Mesendoderm (in vitro differentiated cells): ENCODE results near the gene HCRTR2.

Experiments used
- DNase-seq: peaks from one replicate; pipeline ENCODE4 v3.0.0; 2013
- H2AK5ac ChIP-seq: 2 replicates; pipeline ENCODE4 v1.6.1; 2013; ENCODE audit warnings: low read length, inconsistent platforms
- H2BK120ac ChIP-seq: 2 replicates; pipeline ENCODE4 v1.6.1; 2013; ENCODE audit warnings: low read depth, mild to moderate bottlenecking, low read length, moderate library complexity, mixed read lengths
- H2BK15ac ChIP-seq: replicated peaks from 2 replicates; pipeline ENCODE4 v1.6.1; 2013; ENCODE audit warnings: low read depth, mild to moderate bottlenecking, moderate library complexity
- H2BK5ac ChIP-seq: 2 replicates; pipeline ENCODE4 v1.6.1; 2013; ENCODE audit warnings: low read length, inconsistent platforms
- H3K18ac ChIP-seq: 2 replicates; pipeline ENCODE4 v1.6.1; 2013; ENCODE audit warnings: mild to moderate bottlenecking, low read length, mixed read lengths
- H3K23ac ChIP-seq: one replicate; pipeline ENCODE4 v1.6.1; 2013; ENCODE audit warnings: low read length
- H3K27ac ChIP-seq: 2 replicates; pipeline ENCODE4 v1.5.1; 2013; ENCODE audit warnings: low read depth, mild to moderate bottlenecking, inconsistent platforms, low read length, moderate library complexity
- H3K27me3 ChIP-seq: 2 replicates; pipeline ENCODE4 v1.6.1; 2013; ENCODE audit warnings: low read length, control low read depth, mild to moderate bottlenecking, inconsistent platforms; ENCODE audit not compliant: insufficient read depth, poor library complexity
- H3K36me3 ChIP-seq: 2 replicates; pipeline ENCODE4 v1.6.1; 2013; ENCODE audit warnings: low read length, inconsistent platforms; ENCODE audit not compliant: control insufficient read depth, insufficient read depth
- H3K4ac ChIP-seq: one replicate; pipeline ENCODE4 v1.6.1; 2013; ENCODE audit warnings: low read depth, mild to moderate bottlenecking, low read length, moderate library complexity
- H3K4me1 ChIP-seq: 2 replicates; pipeline ENCODE4 v1.6.1; 2013; ENCODE audit warnings: low read depth, low read length, inconsistent platforms; ENCODE audit not compliant: control insufficient read depth
- H3K4me2 ChIP-seq: 2 replicates; pipeline ENCODE4 v1.6.1; 2013; ENCODE audit warnings: low read length
- H3K4me3 ChIP-seq: 2 replicates; pipeline ENCODE4 v1.5.1; 2013; ENCODE audit warnings: mild to moderate bottlenecking, low read length
- H3K56ac ChIP-seq: one replicate; pipeline ENCODE4 v1.6.1; 2013; ENCODE audit warnings: low read length
- H3K79me1 ChIP-seq: 2 replicates; pipeline ENCODE4 v1.6.1; 2013; ENCODE audit warnings: low read length, inconsistent platforms
- H3K79me2 ChIP-seq: 2 replicates; pipeline ENCODE4 v1.6.1; 2013; ENCODE audit warnings: mild to moderate bottlenecking, low read length; ENCODE audit not compliant: control insufficient read depth, insufficient read depth
- H3K9ac ChIP-seq: 2 replicates; pipeline ENCODE4 v1.6.1; 2013; ENCODE audit warnings: low read length, inconsistent platforms
- H4K5ac ChIP-seq: one replicate; pipeline ENCODE4 v1.6.1; 2013; ENCODE audit warnings: low read length
- H4K8ac ChIP-seq: one replicate; pipeline ENCODE4 v1.6.1; 2013; ENCODE audit warnings: low read depth, mild to moderate bottlenecking, control low read depth, low read length, moderate library complexity
- WGBS: extraction: QIAGEN DNeasy Blood & Tissue Kit; methylation state at CpG from one replicate; pipeline ENCODE4 v1.1.7; 2013; ENCODE audit warnings: low lambda C conversion rate, missing lambda C conversion rate; ENCODE audit not compliant: insufficient coverage; ENCODE audit errors: extremely low coverage; 5-methylcytosine and 5-hydroxymethylcytosine counted together

Gene HCRTR2

GRCh38 chr6:55266896-55267295 is 92.6 kb downstream of the HCRTR2 start:
- Histone ChIP-seq H3K27me3 (no peaks in the 10 kb centered on the region), H2AK5ac (no peak overlapping the region), H3K36me3 (no peaks in the 10 kb centered on the region), H2BK15ac (no peak overlapping the region), H3K9ac (no peak overlapping the region), H3K4me2 (no peak overlapping the region), H2BK120ac (no peak overlapping the region), H4K8ac (no peak overlapping the region), H3K4ac (no peak overlapping the region), H3K4me3 (no peak overlapping the region), H4K5ac (no peak overlapping the region), H3K56ac (no peak overlapping the region), H3K27ac (no peak overlapping the region), H3K79me2 (no peaks in the 10 kb centered on the region), H3K18ac (no peak overlapping the region), H3K23ac (no peak overlapping the region), H3K79me1 (no peaks in the 10 kb centered on the region), H3K4me1 (no peaks in the 10 kb centered on the region), H2BK5ac (no peak overlapping the region)
- DNase-seq: no peak
- WGBS: no CpG with 5 or more reads among the region's 2 CpGs

- no CpG with 5 or more reads among the region's 15 CpGs for whole genome bisulfite sequencing
- Histone ChIP-seq H2BK5ac (peak overlapping the region; percentile 2), H3K36me3 (no peaks in the 10 kb centered on the region), H3K56ac (peak overlapping the region; percentile 45), H3K4ac (peak overlapping the region; percentile 43), H3K79me1 (no peaks in the 10 kb centered on the region), H2AK5ac (no peak overlapping the region), H3K27me3 (no peaks in the 10 kb centered on the region), H2BK120ac (no peak overlapping the region), H4K8ac (no peak overlapping the region), H3K23ac (no peak overlapping the region), H3K18ac (no peak overlapping the region), H3K4me3 (no peak overlapping the region), H3K27ac (no peak overlapping the region), H3K9ac (no peak overlapping the region), H2BK15ac (no peak overlapping the region), H4K5ac (no peak overlapping the region), H3K79me2 (no peaks in the 10 kb centered on the region), H3K4me2 (no peak overlapping the region), H3K4me1 (peaks cover 3% of the 10 kb centered on the region)
- peak; percentile 87 for DNase-seq
These were observed 102.6 kb downstream of the HCRTR2 start for GRCh38 chr6:55276745-55277530.

GRCh38 chr6:55277646-55278045 is 103.3 kb downstream of the HCRTR2 start:
- no peak overlapping the region for H2BK15ac ChIP-seq
- no peaks in the 10 kb centered on the region for H3K27me3 ChIP-seq
- H2BK5ac ChIP-seq: no peak overlapping the region
- H4K8ac ChIP-seq: no peak overlapping the region
- H2BK120ac ChIP-seq: no peak overlapping the region
- no peak overlapping the region for H4K5ac ChIP-seq
- DNase-seq: peak; percentile 82
- WGBS: no CpG with 5 or more reads among the region's 5 CpGs
- H3K4ac ChIP-seq: no peak overlapping the region
- H3K4me2 ChIP-seq: no peak overlapping the region
- H3K79me1 ChIP-seq: no peaks in the 10 kb centered on the region
- H3K23ac ChIP-seq: no peak overlapping the region
- H3K36me3 ChIP-seq: no peaks in the 10 kb centered on the region
- H3K79me2 ChIP-seq: no peaks in the 10 kb centered on the region
- no peak overlapping the region for H3K18ac ChIP-seq
- peaks cover 3% of the 10 kb centered on the region for H3K4me1 ChIP-seq
- peak overlapping the region; percentile 6 for H3K56ac ChIP-seq
- no peak overlapping the region for H3K4me3 ChIP-seq
- H2AK5ac ChIP-seq: no peak overlapping the region
- H3K27ac ChIP-seq: no peak overlapping the region
- no peak overlapping the region for H3K9ac ChIP-seq

GRCh38 chr6:55281215-55281614 is 106.9 kb downstream of the HCRTR2 start:
- no peak overlapping the region for H3K56ac ChIP-seq
- no peak overlapping the region for H2AK5ac ChIP-seq
- no peak overlapping the region for H4K8ac ChIP-seq
- H3K9ac ChIP-seq: no peak overlapping the region
- no peak overlapping the region for H3K23ac ChIP-seq
- no peak overlapping the region for H3K18ac ChIP-seq
- H3K4ac ChIP-seq: no peak overlapping the region
- no peak overlapping the region for H4K5ac ChIP-seq
- H2BK15ac ChIP-seq: no peak overlapping the region
- no peaks in the 10 kb centered on the region for H3K36me3 ChIP-seq
- no CpG with 5 or more reads among the region's 4 CpGs for WGBS
- no peak overlapping the region for H2BK5ac ChIP-seq
- peaks cover 3% of the 10 kb centered on the region for H3K4me1 ChIP-seq
- no peak overlapping the region for H2BK120ac ChIP-seq
- no peaks in the 10 kb centered on the region for H3K79me2 ChIP-seq
- H3K27me3 ChIP-seq: no peaks in the 10 kb centered on the region
- no peak overlapping the region for H3K4me3 ChIP-seq
- H3K79me1 ChIP-seq: no peaks in the 10 kb centered on the region
- no peak overlapping the region for H3K4me2 ChIP-seq
- DNase-seq: peak; percentile 24
- H3K27ac ChIP-seq: no peak overlapping the region

- Histone ChIP-seq H2BK120ac (no peak overlapping the region), H3K4me3 (no peak overlapping the region), H3K23ac (no peak overlapping the region), H3K9ac (no peak overlapping the region), H3K27ac (no peak overlapping the region), H3K18ac (no peak overlapping the region), H3K4me1 (peaks cover 3% of the 10 kb centered on the region), H2BK15ac (no peak overlapping the region), H3K79me1 (no peaks in the 10 kb centered on the region), H3K4ac (no peak overlapping the region), H4K5ac (no peak overlapping the region), H3K36me3 (no peaks in the 10 kb centered on the region), H3K4me2 (no peak overlapping the region), H4K8ac (no peak overlapping the region), H2BK5ac (no peak overlapping the region), H3K27me3 (no peaks in the 10 kb centered on the region), H3K79me2 (no peaks in the 10 kb centered on the region), H3K56ac (no peak overlapping the region), H2AK5ac (no peak overlapping the region)
- WGBS: no CpG with 5 or more reads among the region's 6 CpGs
- peak; percentile 71 for DNase-seq
These were observed 107.8 kb downstream of the HCRTR2 start for GRCh38 chr6:55282115-55282514.

GRCh38 chr6:55286824-55287223 is 112.5 kb downstream of the HCRTR2 start:
- Histone ChIP-seq H3K4ac (no peak overlapping the region), H3K56ac (no peak overlapping the region), H3K79me1 (no peaks in the 10 kb centered on the region), H3K4me1 (no peaks in the 10 kb centered on the region), H3K79me2 (no peaks in the 10 kb centered on the region), H2AK5ac (no peak overlapping the region), H3K27me3 (no peaks in the 10 kb centered on the region), H2BK5ac (no peak overlapping the region), H3K9ac (no peak overlapping the region), H3K18ac (no peak overlapping the region), H3K36me3 (no peaks in the 10 kb centered on the region), H3K27ac (no peak overlapping the region), H3K23ac (no peak overlapping the region), H4K8ac (no peak overlapping the region), H3K4me3 (no peak overlapping the region), H3K4me2 (no peak overlapping the region), H2BK15ac (no peak overlapping the region), H2BK120ac (no peak overlapping the region), H4K5ac (no peak overlapping the region)
- DNase-seq: no peak
- WGBS: no CpG with 5 or more reads among the region's 2 CpGs
